Endothelial cell of umbilical vein (primary cell): ENCODE results near the gene CLDN7. TPM values are rescaled to one million over a fixed set of nuclear protein-coding genes. Genes with fewer than 3 reads are reported as not detected.

Source experiments
- BruUV-seq: library from RNA; stranded (reverse); fragments of 400-500 nt; replicated peaks from 2 replicates; lab custom pipeline; 2021; lab: Mats Ljungman, UMichigan
- CTCF ChIA-PET: fragments of 300-600, 350-600 bp; sonication (Branson Sonifier 250); formaldehyde crosslinking; loops from one replicate; lab custom pipeline; 2021; ENCODE audit warnings: antibody characterized with exemption, inconsistent platforms; lab: Charles Lee
- POLR2A ChIA-PET: fragments of 300-600, 350-600 bp; sonication (Branson Sonifier 250); formaldehyde crosslinking; loops from one replicate; lab custom pipeline; 2021; ENCODE audit warnings: antibody characterized with exemption, inconsistent platforms; lab: Charles Lee
- DNase-seq: peaks from one replicate; pipeline ENCODE4 v3.0.0-alpha.2; 2011; ENCODE audit warnings: low read depth, low spot score
- FAIRE-seq: peaks from 2 replicates; lab custom pipeline; 2011; peaks lifted over from hg19 to GRCh38; lab: Jason Lieb, UNC
- H2AFZ ChIP-seq: 2 replicates; pipeline ENCODE4 v1.6.0; 2012; ENCODE audit warnings: low read depth, low read length, control low read depth, inconsistent platforms
- H3K27ac ChIP-seq: 2 replicates; pipeline ENCODE4 v1.5.1; 2011; ENCODE audit warnings: low read depth, mild to moderate bottlenecking, control low read depth, low read length, moderate library complexity; ENCODE audit not compliant: insufficient read depth
- H3K27me3 ChIP-seq, 2 experiments: 2 replicates each; pipeline versions ENCODE4 v1.6.0 to v1.6.1; 2011; ENCODE audit warnings: low read length in 2 of 2, mixed read lengths in 1 of 2; ENCODE audit not compliant: control insufficient read depth in 2 of 2, insufficient read depth in 2 of 2
- H3K36me3 ChIP-seq, 2 experiments: 2 replicates in 1 of 2; 3 replicates in 1 of 2; pipeline ENCODE4 v1.5.1; 2011; ENCODE audit warnings: low read length in 2 of 2, mild to moderate bottlenecking in 1 of 2, moderate library complexity in 1 of 2; ENCODE audit not compliant: control insufficient read depth in 2 of 2, insufficient read depth in 2 of 2; ENCODE audit errors: extremely low read depth in 1 of 2
- H3K4me1 ChIP-seq: 3 replicates; pipeline ENCODE4 v1.5.1; 2011; ENCODE audit warnings: mild to moderate bottlenecking, low read length; ENCODE audit not compliant: control insufficient read depth, insufficient read depth; ENCODE audit errors: extremely low read depth
- H3K4me2 ChIP-seq: 2 replicates; pipeline ENCODE4 v1.6.1; 2011; ENCODE audit warnings: low read length, control low read depth, mixed read lengths; ENCODE audit not compliant: insufficient read depth
- H3K4me3 ChIP-seq, 3 experiments: fragments of 200-600 bp in 1 of 3; sonication (generic), shearing (Covaris generic) in 1 of 3; replicated peaks in 1 of 3; 2 replicates each; pipeline ENCODE4 v1.5.1; 2011 to 2016; ENCODE audit warnings: control low read depth in 3 of 3, low read length in 3 of 3, mild to moderate bottlenecking in 2 of 3, inconsistent platforms in 1 of 3, low read depth in 1 of 3, moderate library complexity in 1 of 3; ENCODE audit not compliant: insufficient read depth in 1 of 3
- H3K79me2 ChIP-seq: 2 replicates; pipeline ENCODE4 v1.6.0; 2012; ENCODE audit warnings: low read length, inconsistent platforms; ENCODE audit not compliant: control insufficient read depth, insufficient read depth
- H3K9ac ChIP-seq: replicated peaks from 2 replicates; pipeline ENCODE3; 2011; ENCODE audit warnings: low read length, control low read depth; ENCODE audit not compliant: insufficient read depth; ENCODE audit errors: extremely low read depth
- H3K9me1 ChIP-seq: replicated peaks from 3 replicates; pipeline ENCODE4 v1.6.0; 2011; ENCODE audit warnings: mild to moderate bottlenecking, low read length; ENCODE audit not compliant: control insufficient read depth, insufficient read depth; ENCODE audit errors: extremely low read depth
- H3K9me3 ChIP-seq: replicated peaks from 2 replicates; pipeline ENCODE4 v1.5.1; 2012; ENCODE audit warnings: low read length, inconsistent platforms; ENCODE audit not compliant: control insufficient read depth, insufficient read depth
- H4K20me1 ChIP-seq: replicated peaks from 2 replicates; pipeline ENCODE3; 2011; ENCODE audit warnings: mild to moderate bottlenecking, low read length; ENCODE audit not compliant: control insufficient read depth, insufficient read depth; ENCODE audit errors: extremely low read depth
- EZH2 ChIP-seq: IDR thresholded peaks from 2 replicates; pipeline ENCODE4 v1.6.1; 2012; ENCODE audit warnings: borderline replicate concordance, low read depth, mild to moderate bottlenecking, moderate library complexity, low read length, inconsistent platforms; ENCODE audit not compliant: severe bottlenecking
- FOS ChIP-seq: IDR thresholded peaks from 2 replicates; pipeline ENCODE4 v1.6.1; 2011; ENCODE audit warnings: mild to moderate bottlenecking, low read length, moderate library complexity, borderline replicate concordance; ENCODE audit not compliant: insufficient read depth
- GATA2 ChIP-seq: IDR thresholded peaks from 2 replicates; pipeline ENCODE4 v1.7.0; 2011; ENCODE audit warnings: low read depth, mild to moderate bottlenecking, moderate library complexity, mixed read lengths, low read length; ENCODE audit not compliant: insufficient read length, insufficient read depth
- JUN ChIP-seq: IDR thresholded peaks from 2 replicates; pipeline ENCODE4 v1.6.1; 2011; ENCODE audit warnings: borderline replicate concordance, low read depth; ENCODE audit not compliant: insufficient read length, insufficient read depth
- MYC ChIP-seq: IDR thresholded peaks from one replicate; pipeline ENCODE4 v1.6.1; 2011; ENCODE audit warnings: mild to moderate bottlenecking, low read depth, low read length
- POLR2A ChIP-seq: IDR thresholded peaks from 2 replicates; pipeline ENCODE4 v1.6.1; 2012; ENCODE audit warnings: low read depth, mild to moderate bottlenecking, control low read depth, low read length
- POLR2AphosphoS5 ChIP-seq: IDR thresholded peaks from 2 replicates; pipeline ENCODE4 v1.6.1; 2012; ENCODE audit warnings: low read depth, mild to moderate bottlenecking, control low read depth, low read length, moderate library complexity; ENCODE audit not compliant: insufficient read depth
- dilution Hi-C: fragments of 300-500 bp; cut with MboI; formaldehyde crosslinking; loops from one replicate; pipeline ENCODE4 v1.15.0; 2019; ENCODE audit warnings: low sequenced_read_pairs; ENCODE audit not compliant: extremely low pct_ligation_motif_present
- intact Hi-C: fragments of 100-400 bp; cut with micrococcal nuclease; formaldehyde crosslinking; loops from one replicate; pipeline ENCODE4 v1.10.0; 2022
- polyA plus RNA-seq, 4 experiments: library from polyadenylated mRNA; depleted of rRNA in 3 of 4; stranded (reverse) in 3 of 4; unstranded in 1 of 4; fragments of >200 nt; gene quantifications; 2 replicates each; pipeline versions ENCODE4 v1.2.1 to v1.2.3, GENCODE V29; 2011 to 2012; ENCODE audit warnings: missing spikeins in 1 of 4
- total RNA-seq: library from RNA; stranded (reverse); gene quantifications from 2 replicates; pipeline ENCODE4 v1.2.3, GENCODE V29; 2021
- TF ChIP-seq, protein P1 (sequence below), 2 donors: IDR thresholded peaks; 1 replicate in 1 of 2; 2 replicates in 1 of 2; pipeline ENCODE4 v1.5.1; 2011; ENCODE audit warnings: low read length in 2 of 2, mild to moderate bottlenecking in 2 of 2, moderate library complexity in 2 of 2, control low read depth in 1 of 2, inconsistent platforms in 1 of 2, low read depth in 1 of 2; ENCODE audit not compliant: insufficient read depth in 1 of 2; ENCODE audit errors: extremely low read depth in 1 of 2
- TF ChIP-seq, protein P2 (sequence below): IDR thresholded peaks from 2 replicates; pipeline ENCODE4 v1.6.1; 2011; ENCODE audit not compliant: insufficient read depth, insufficient read length

CLDN7 gene
- total and polyA plus RNA-seq, 2 donors (not counting 3 experiments of a cell fraction or from before 2014, with no cell fraction given): 25.4 to 25.7 TPM

GRCh38 chr17:7226721-7227710 is 35.3 kb downstream of the CLDN7 start:
- dilution Hi-C loops (no loop called here), intact Hi-C loops (no loop called here)
- peaks cover 26 to 55% of the 10 kb centered on the region in 2 experiments for H3K36me3 ChIP-seq
- H4K20me1 ChIP-seq: peaks cover under 1% of the 10 kb centered on the region
- ChIA-PET CTCF (no interaction called here), POLR2A (no interaction called here)
- FAIRE-seq: no peak
- TF ChIP-seq GATA2 (no peak), POLR2A (no peak), EZH2 (no peak), POLR2AphosphoS5 (no peak), MYC (no peak), FOS (no peak), JUN (no peak)
- TF ChIP-seq, protein P1, sequence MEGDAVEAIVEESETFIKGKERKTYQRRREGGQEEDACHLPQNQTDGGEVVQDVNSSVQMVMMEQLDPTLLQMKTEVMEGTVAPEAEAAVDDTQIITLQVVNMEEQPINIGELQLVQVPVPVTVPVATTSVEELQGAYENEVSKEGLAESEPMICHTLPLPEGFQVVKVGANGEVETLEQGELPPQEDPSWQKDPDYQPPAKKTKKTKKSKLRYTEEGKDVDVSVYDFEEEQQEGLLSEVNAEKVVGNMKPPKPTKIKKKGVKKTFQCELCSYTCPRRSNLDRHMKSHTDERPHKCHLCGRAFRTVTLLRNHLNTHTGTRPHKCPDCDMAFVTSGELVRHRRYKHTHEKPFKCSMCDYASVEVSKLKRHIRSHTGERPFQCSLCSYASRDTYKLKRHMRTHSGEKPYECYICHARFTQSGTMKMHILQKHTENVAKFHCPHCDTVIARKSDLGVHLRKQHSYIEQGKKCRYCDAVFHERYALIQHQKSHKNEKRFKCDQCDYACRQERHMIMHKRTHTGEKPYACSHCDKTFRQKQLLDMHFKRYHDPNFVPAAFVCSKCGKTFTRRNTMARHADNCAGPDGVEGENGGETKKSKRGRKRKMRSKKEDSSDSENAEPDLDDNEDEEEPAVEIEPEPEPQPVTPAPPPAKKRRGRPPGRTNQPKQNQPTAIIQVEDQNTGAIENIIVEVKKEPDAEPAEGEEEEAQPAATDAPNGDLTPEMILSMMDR (IDR thresholded peaks at IDR 0.05; ENCODE audit: extremely low read depth in 1 of 2, insufficient read depth in 1 of 2, low read depth in 1 of 2, low read length in 2 of 2): no peak
- TF ChIP-seq, protein P2, sequence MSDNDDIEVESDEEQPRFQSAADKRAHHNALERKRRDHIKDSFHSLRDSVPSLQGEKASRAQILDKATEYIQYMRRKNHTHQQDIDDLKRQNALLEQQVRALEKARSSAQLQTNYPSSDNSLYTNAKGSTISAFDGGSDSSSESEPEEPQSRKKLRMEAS: no peak
- no peak overlapping the region for H3K27ac ChIP-seq
- H3K4me1 ChIP-seq: no peaks in the 10 kb centered on the region
- H2AFZ ChIP-seq: no peak overlapping the region
- H3K9ac ChIP-seq: no peak overlapping the region
- no peak for DNase-seq
- H3K9me3 ChIP-seq: no peaks in the 10 kb centered on the region
- no TSS peak for BruUV-seq
- peaks cover 19% of the 10 kb centered on the region for H3K79me2 ChIP-seq
- no peak overlapping the region for H3K4me3 ChIP-seq
- no peaks in the 10 kb centered on the region for H3K9me1 ChIP-seq
- no peak overlapping the region for H3K4me2 ChIP-seq
- H3K27me3 ChIP-seq: no peaks in the 10 kb centered on the region
